Embryonic facial prominence (tissue), 1 donor: Measurements from ENCODE around the gene FBLN7.

Experiments used
- DNase-seq: peaks from one replicate; pipeline ENCODE4 v3.0.0-alpha.2; 2016; ENCODE audit errors: extremely low spot score

The FBLN7 gene

DNA sequence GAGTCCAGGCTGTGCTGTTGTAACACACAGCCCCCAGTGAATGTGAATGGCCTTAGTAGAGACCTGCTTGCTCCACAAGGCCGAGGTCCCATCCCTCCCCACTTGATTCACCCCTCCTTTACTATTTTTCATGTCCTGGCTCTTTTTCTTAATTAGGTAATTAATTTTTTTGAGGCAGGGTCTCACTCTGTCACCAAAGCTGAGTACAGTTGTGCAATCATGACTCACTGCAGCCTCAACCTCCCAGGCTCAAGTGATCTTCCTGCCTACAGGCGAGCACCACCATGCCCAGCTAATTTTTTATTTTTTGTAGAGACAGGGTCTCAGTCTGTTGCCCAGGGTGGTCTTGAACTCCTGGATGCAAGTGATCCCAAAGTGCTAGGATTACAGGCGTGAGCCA, 19.3 kb downstream of the FBLN7 start:
- DNase-seq = no peak

DNA sequence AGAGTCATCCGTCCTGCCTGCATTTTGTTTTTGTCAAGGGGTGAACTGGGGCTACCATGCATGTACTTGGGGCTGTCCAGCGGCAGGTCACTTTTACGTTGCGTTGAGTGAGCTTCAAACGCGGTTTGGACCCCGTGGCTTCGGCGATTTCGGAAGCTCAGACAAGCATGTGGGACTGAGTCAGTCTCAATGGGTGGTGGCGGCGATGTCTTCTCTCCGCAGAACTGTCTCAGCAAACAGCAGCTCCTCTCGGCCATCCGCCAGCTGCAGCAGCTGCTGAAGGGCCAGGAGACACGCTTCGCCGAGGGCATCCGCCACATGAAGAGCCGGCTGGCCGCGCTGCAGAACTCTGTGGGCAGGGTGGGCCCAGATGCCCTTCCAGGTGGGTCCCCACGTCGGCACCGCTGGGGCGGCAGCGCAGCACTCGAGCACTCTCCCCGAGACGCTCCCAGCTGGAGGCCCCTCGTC, 21.3 kb downstream of the FBLN7 start:
- DNase-seq = no peak

DNA sequence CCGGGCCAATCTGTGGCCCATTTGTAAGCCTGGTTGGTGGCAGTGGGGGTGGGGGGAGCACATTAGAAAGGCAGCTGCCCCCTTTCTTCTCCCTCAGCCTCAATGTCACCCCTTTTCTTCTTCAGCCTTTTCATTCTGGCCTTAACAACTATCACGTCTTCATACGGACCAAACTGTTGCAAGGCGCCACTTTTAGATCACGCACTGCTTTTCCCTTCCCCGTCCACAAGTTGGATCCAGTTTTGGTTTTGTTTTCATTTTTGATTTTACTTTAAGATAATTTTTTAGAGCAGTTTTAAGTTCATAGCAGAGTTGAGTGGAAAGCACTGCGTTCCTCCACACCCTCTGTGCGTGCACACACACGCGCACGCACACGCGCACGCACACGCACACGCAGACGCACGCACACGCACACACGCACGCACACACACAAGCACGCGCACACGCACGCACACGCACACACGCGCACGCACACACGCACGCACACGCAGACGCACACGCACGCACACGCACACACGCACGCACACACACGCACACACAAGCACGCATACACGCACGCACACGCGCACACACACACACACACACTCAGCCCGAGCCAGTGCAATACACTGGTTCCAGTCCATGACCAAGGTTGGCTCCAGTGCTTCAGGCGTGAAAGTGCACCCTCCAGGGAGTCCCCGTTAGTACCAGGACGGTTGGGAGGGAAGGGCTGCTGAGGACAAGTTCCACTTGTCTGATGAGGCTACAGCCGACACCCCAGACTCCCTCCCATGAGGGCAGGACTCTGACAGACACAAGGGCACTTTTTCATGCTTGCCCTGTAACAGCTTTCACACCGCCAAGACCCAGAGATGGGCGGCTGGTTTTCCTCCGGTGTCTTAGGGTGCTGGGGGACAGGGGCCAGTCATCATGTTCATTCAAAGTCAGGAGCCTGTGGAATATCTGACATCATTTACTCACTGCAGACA, 22.4 kb downstream of the FBLN7 start:
- DNase-seq = no peak

DNA sequence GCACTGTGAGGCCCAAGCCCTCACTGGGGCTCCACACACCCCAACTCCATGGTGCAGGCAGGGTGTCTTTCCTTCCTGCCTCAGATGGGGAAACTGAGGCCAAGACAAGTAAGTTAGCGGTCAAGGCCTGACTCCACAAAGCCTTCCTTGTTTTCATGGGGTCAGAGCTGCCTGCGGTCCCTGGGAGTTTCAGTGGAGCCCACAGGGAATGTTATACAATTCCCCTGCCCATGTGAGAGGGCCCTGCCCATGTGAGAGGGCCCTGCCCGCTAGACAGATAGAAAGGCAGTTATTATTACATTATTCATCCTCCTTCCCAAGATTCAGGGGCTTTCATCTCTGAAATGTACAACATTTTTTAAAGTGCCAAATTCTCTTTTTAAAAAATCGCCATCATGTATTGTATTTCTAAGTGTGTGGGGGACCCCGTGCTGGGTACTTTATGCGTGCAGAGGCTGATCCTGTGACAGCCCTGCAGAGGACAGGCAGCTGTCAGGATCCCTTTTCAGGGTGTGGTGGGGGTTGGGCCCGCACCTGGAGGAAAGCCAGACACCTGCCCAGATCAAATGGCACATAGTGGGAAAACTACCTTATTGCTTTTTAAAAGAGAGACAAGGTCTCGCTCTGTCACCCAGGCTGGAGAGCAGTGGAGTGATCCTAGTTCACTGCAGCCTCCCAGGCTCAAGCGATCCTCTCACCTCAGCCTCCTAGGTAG, 23.4 kb downstream of the FBLN7 start:
- no peak for DNase-seq

DNA sequence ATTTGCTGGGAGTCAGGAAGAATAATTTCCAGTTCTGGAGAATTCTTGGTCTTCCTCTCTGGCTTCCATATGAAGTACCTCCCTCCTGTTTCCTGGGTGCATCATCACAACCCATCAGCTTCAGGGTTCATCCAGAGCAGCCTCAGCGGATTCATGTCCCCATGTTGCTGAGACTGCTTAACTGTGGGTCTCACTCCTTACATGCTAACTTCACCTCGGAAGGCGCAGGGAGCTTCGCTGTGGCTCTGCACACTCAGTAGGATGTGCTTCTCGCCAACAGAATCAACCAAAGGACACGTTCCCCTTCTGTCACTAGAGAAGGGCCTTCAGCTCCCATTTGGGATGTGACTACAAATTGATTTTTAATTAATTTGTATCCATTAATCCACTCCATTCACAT, 24.2 kb downstream of the FBLN7 start:
- DNase-seq = no peak

DNA sequence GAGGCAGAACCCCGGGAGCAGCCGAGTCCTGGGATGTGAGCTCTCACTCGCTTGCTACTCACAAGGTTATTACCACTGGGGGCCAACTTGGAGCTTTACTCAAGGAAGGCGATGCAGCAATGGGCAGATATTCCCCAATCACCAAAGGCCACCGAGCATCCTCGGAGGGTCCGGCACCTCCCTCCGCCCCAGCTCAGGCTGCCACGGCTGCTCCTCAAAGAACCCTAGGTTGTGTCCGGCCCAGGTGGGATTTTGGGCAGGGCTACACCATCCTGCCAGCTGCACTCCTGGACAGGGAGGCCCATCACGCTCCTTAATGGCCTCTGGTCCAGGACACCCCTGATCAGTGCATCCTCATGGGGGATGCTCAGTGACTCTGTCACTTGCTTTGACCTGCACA, 24.8 kb downstream of the FBLN7 start:
- no peak for DNase-seq

DNA sequence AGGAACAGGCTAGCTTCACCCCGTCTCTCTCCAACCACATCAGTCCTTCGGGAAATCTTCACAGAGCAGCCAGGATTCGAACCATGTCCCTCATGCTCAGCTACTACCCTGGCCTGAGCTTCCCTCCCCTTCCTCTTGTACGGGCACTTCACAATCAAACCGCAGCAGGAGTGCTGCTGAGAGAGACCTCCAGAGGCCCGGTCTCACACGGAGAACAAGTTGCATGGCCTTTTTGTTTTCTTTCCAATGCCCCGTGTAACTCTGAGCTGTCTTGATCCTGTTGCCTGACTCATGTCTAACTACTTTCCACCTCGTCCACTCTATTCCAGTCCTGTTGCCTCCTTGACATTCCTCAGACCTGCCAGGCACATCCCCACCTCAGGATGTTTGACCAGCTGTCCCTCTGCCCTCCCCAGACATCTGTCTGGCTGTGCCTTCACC, 25.4 kb downstream of the FBLN7 start:
- no peak for DNase-seq

DNA sequence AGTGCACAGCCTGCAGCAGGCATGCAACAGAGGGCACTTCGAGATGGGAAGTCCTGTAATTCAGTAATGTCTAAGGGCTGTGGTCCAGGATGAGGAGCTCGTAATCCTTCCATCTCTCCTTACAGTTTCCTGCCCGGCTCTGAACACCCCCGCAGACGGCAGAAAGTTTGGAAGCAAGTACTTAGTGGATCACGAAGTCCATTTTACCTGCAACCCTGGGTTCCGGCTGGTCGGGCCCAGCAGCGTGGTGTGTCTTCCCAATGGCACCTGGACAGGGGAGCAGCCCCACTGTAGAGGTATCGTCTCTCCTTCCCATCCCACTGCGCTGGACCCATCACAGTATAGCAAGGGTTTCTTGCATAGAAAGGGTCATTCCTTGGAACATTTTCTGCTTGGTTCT, 26.7 kb downstream of the FBLN7 start:
- DNase-seq = no peak

DNA sequence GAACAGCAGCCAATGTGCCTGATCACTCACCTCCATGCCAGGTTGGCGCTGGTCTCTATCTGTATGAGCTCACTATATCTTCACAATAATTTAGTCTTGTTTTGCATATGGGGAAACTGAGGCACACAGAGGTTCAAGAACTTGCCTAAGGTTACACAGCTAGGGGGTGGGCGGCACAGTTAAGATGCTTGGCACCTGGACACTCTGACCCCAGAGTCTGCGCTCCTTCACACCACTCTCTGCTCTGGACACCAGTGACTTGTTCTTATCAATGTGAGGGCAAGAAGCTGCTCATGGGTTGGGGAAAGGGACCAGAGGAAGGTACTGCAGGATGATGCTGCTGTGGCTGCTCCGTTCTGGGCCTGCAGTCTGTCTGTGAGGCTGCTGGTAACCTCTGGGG, 27.1 kb downstream of the FBLN7 start:
- DNase-seq = no peak

DNA sequence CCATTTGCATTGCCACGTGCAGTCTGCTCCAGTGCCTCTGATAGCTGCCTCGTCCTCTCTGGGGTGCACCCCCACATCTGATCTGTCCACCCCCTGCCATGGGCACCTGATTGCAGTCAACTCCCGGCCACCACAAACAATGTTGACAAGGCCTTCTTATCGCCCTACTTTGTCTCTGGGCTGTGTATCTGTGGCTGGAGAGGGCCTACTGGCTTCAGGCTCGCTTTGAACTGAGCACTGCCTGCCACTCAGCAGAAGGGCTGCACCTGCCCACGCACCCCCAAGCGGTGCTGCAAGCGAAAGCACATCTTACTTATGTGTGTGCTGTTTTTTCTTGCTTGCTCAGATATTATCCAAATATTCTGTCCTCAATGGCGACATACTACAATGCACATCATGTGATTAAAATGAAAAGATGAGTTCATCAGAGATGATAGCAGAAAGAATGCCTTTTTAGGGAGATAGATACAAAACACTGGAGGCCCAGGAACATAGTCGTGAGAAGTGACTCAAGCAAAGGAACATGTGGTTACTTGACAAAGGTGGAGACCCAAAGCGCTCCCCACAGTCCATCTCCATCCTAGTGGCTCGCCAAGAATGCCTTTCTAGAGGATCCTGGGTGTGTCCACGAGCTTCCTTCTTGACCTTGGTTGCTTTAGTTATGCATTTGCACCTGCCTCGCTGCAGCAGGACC, 28.8 kb downstream of the FBLN7 start:
- no peak for DNase-seq

DNA sequence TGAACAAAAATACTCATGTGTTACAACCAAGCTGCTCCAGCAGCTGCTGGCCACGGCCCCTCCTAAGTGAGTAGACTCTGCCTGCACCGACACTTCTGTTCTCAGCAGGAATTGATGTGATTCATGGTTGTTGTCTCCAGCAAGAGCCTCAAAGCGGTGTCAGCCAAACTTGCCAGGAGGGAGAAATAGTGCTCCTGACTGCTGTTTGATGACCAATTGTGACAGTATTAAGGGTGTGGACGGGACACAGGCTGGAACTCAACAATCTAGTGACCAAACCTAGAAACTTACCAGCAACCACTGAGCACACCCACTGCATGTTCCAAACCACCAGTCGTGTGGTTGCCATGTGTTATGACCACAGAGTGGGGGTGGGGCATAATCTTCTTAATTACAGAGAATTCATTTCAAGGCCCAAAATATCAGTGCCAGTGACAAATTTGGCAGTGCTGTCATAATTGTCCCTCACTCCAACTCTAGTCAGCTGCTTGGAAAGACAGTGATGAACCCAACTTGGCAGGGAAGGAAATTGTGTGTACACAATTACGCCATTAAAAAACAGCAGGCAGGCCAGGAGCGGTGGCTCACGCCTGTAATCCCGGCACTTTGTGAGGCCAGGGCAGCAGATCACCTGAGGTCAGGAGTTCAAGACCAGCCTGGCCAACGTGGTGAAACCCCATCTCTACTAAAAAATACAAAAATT, 30.4 kb downstream of the FBLN7 start:
- DNase-seq = no peak

DNA sequence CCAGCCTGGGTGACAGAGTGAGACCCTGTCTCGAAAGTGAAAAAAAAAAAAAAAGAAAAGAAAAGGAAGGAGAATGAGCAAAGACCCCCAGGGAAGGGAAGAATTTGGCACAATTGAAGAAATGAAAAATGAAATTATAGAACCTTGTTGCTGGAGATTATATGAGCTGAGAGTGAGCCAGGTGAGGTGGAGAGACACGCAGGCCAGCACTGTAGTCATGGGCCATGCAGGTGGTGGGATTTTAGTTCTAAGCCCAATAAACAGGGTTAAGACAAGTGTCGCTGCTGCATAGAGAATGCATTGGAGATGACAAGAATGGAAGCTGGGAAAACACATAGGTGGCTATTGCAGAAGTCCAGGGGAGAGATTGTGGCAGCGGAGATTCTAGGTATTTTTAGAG, 32.3 kb downstream of the FBLN7 start:
- DNase-seq = no peak

DNA sequence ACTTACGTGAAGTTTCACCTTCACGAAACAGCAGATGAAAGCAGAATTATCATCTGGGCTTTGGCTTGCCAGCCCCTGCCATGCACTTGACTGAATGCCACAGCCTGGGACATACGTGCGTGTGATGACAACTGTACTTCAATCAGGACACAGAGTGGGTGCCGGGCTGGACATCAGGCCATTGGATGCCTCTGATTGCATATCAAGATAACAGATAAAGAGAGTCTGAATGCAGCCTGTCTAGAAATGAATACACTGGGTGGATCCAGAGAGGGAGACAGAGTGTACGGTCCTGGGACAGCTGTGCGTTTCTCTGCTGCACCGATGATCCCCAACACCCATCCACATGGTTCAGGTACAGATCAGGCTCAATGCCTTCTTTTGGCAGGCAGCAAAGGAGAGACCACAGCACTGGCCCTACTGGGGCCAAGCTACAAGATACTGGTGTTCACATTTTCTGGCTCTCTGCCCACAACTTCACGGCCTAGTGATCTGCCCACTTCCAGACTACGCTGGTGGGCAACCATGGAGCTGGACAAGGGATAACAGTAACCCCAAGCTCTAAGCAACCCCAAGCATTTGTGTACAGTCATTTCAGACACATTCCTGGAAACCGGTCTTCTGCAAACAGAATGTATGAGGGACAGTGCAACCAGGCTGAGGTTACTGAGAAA, 35.6 kb downstream of the FBLN7 start:
- DNase-seq = no peak

DNA sequence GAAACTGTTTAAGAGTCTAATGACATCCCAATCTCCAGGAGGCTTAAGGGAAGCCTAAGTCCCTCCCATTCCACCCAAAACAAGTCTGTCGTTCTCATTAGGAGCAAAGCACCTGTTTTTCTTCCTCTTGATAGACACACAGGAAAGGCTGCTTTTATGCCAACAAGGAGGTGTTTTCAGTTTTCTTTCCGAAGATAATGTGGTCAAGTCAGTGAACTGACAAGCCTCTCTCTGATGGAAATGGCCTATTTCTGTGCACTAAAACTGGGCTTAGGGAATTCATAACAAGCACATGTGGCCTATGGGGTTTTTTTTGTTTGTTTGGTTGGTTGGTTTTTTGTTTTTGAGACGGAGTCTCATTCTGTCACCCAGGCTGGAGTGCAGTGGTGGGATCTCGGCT, 36.2 kb downstream of the FBLN7 start:
- no peak for DNase-seq

DNA sequence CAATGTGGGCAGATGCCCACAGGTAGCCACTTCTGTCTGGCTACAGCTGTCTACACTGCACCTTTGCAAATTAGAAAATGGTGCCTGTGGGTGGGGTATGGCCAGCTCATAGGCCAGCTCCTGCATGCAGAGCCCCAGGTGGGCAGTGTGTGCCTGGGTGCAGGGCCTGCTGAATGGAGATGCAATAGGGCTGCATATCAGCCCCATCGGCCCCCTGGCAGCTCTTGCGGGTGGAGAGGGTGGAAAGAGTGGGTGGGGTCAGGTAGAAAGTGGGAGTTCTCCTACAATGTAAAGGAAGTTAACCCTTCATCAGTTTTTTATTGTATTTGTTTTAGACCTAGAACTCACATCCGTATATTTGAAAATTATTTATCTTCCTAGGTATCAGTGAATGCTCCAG, 37.1 kb downstream of the FBLN7 start:
- no peak for DNase-seq

DNA sequence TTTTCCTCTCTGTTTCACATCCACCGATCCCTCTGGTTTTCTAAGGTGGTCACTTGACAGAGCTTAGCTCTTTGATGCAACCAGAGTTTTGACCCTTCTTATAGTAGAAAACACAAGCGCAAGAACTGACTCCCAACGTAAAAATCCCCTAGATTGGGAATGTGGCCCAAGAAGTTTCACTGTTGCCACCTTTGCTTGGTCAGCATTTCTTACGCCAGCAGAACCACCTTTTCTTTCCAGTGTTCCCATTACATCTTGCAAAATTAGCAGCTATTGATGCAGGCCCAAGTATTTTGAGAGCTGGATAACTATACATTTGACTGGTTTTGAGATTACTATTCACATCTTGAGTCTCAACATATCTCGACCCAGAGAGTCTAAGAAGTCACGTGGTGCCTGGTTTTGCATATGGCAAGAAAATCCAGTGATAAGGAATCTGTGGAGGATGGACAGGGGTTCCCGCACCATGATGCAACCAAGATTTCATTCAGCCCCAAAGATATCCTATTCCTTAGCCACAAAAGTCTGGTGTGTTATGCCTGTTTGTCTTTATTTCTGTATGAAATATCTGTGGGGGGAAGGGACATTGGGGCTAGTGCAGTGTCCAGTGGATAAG, 37.9 kb downstream of the FBLN7 start:
- no peak for DNase-seq

DNA sequence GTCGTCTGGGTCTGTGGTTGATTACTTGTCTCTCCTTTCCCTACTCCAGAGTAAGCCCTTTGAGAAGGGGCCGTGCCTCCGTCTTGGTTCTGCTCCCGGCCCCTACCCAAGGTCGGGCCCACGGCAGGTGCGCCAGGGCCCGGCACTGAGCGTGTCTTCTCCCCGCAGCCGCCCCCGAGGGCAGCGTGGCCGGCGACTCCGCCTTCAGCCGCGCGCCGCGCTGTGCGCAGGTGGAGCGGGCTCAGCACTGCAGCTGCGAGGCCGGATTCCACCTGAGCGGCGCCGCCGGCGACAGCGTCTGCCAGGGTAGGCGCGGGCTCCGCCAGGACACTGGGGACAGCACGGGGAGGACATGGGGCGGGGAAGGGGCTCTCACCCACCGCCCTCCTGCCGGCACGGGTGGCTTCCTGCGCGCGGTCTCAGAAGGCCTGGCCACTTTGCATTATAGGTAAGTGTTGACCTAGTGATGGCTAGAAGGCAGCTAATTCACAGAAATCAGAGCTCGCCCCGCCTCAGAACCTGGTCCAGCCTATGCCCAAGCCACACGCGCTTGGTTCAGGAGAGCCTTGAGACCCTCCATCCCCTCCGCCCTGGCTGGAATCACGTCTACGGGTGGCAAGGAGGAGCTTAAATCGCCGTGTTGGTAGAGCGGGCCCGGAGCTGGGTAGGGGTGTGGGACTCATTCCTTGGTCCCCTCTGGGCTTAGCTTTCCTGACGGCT, 43.5 kb downstream of the FBLN7 start:
- no peak for DNase-seq

DNA sequence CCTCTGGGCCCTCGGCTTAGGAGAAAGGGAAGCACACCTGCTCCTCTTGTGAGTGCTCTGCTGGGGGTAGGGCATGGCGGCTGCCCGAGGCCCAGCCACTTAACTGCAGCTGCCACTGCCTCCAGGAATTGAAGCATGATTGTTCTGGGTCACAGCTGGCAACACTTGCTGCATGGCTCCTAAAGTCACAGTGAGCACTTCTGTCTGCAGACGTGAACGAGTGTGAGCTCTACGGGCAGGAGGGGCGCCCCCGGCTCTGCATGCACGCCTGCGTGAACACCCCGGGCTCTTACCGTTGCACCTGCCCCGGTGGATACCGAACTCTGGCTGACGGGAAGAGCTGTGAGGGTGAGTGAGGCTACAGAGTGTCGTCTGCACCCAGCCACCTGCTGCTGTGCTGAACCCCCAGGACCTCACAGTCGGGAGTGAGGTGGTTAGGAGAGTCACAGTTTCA, 44.4 kb downstream of the FBLN7 start:
- no peak for DNase-seq

DNA sequence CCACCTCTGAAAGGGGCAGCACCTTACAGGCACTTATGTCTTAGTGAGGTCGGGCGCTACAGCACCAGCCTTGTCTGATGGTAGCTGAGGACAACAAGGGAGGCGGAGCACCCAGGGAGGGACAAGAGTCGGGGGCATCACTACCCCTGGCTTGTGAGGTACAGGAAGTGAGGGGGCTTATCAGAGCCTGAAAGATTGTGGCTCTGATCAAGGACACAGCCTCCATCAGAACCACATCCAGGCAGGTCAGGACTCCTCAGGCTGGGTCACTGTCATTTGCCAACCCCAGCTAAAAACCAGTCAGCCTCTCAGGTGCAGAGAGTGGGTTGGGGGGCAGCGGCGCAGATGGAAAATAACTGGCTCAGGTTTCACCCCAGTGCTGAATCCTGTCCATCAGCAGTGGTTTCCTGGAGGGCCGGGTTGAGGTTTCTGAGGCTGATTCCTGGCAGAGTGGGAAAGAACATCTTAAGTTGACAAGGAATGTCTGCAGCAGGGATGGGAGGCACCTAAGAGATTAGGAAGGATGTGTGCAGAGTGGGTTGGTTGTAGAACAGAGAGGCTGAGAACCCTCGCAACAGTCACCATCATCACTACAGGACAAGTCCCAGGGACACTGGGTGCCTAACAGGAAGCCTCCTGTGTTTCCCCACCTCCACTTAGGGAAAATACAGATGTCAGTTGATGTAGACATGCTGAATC, 45.3 kb downstream of the FBLN7 start:
- DNase-seq = no peak
